Heart left ventricle (tissue), 16 donors: ENCODE results near the gene SCARB1. TPM values are rescaled to one million over a fixed set of nuclear protein-coding genes. Genes with fewer than 3 reads are reported as not detected.

Experiments
- ATAC-seq, 4 donors: fragments of 200-7000 bp; cut with Tn5 transposase; one replicate each; pipeline ENCODE4 v1.9.1; 2020 to 2022; ENCODE audit warnings: moderate library complexity in 4 of 4, mild to moderate bottlenecking in 3 of 4, moderate number of reproducible peaks in 1 of 4
- DNase-seq, 5 donors: peaks; one replicate each; pipeline ENCODE4 v3.0.0-alpha.2; 2020
- H3K27ac ChIP-seq, 12 donors: fragments of 200-600 bp; sonication (generic) in 4 of 12; one replicate each; pipeline versions ENCODE4 v1.5.0 to v1.8.0; 2016 to 2022; ENCODE audit warnings: mild to moderate bottlenecking in 2 of 12
- H3K27me3 ChIP-seq, 9 donors: fragments of 200-600 bp; sonication (generic) in 2 of 9; one replicate each; pipeline versions ENCODE4 v1.5.1 to v1.8.0; 2016 to 2022; ENCODE audit warnings: mild to moderate bottlenecking in 3 of 9
- H3K36me3 ChIP-seq, 9 donors: fragments of 200-600 bp; sonication (generic) in 2 of 9; one replicate each; pipeline versions ENCODE4 v1.5.0 to v1.8.0; 2018 to 2022; ENCODE audit warnings: mild to moderate bottlenecking in 2 of 9
- H3K4me1 ChIP-seq, 12 donors: fragments of 200-600 bp; sonication (generic) in 4 of 12; one replicate each; pipeline versions ENCODE4 v1.5.0 to v1.8.0; 2016 to 2022; ENCODE audit warnings: mild to moderate bottlenecking in 3 of 12
- H3K4me3 ChIP-seq, 12 donors: fragments of 200-600 bp; sonication (generic) in 4 of 12; one replicate each; pipeline versions ENCODE4 v1.5.0 to v1.8.0; 2017 to 2022; ENCODE audit warnings: mild to moderate bottlenecking in 9 of 12, moderate library complexity in 4 of 12
- H3K9me3 ChIP-seq, 12 donors: fragments of 200-600 bp; sonication (generic) in 4 of 12; one replicate each; pipeline versions ENCODE4 v1.5.0 to v1.8.0; 2016 to 2022; ENCODE audit warnings: mild to moderate bottlenecking in 1 of 12
- CTCF ChIP-seq, 12 donors: fragments of 200-600 bp; sonication (generic) in 4 of 12; IDR thresholded peaks; one replicate each; pipeline versions ENCODE4 v1.5.0 to v1.8.0; 2018 to 2022; ENCODE audit warnings: antibody characterized with exemption in 12 of 12, mild to moderate bottlenecking in 5 of 12
- POLR2A ChIP-seq, 2 donors: fragments of 450-650 bp; IDR thresholded peaks; one replicate each; pipeline ENCODE4 v1.6.1; 2017; ENCODE audit warnings: antibody characterized with exemption in 2 of 2, mild to moderate bottlenecking in 2 of 2, moderate library complexity in 2 of 2
- WGBS, 4 donors: extraction: QIAGEN DNeasy Blood & Tissue Kit in 2 of 4; methylation state at CpG; one replicate each; pipeline versions ENCODE4 v1.1.5 to v1.1.7; 2013 to 2018; 5-methylcytosine and 5-hydroxymethylcytosine counted together
- intact Hi-C, 10 donors: fragments of 100-400 bp; cut with DNase I; formaldehyde crosslinking; loops; one replicate each; pipeline versions ENCODE4 v1.11.1 to v1.14.2; 2022
- polyA plus RNA-seq, 2 donors: library from polyadenylated mRNA; stranded (reverse); fragments of 200-250 nt; gene quantifications; one replicate each; pipeline ENCODE4 v1.2.3, GENCODE V29; 2013
- total RNA-seq, 9 donors: library from RNA; depleted of rRNA in 2 of 9; stranded (reverse); fragments of >200 nt in 2 of 9; fragmentation: NEBNext Ultra II Directional in 3 of 9; extraction: Animal tissue kit (Norgen Biotek cat#: 25700) in 3 of 9; gene quantifications; one replicate each; pipeline versions ENCODE4 v1.1.0 to v1.2.4, GENCODE V29; 2016 to 2023
- donor health status: ischemic (EF 13 %, LVEDD 7.1; RV severe dilation, severe dysfunction).
- donor health status: healthy with polysubstance abuse.
- donor health status: DM: no; HTN: yes; CAD: no.
- donor health status: DM: no; HTN: no; CAD: no.
- donor health status: ischemic (EF 25% LVEDD 6.9; RV normal size, moderate dysfunction).
- donor health status: ischemic (EF 25% LVEDD 5.7; RV mildly dilated, moderate dysfunction).
- donor health status: healthy.
- donor health status: DM: yes; HTN: yes; CAD: no.
- donor health status: ischemic (EF 35%, LVEDD 5.7; RV mildly dilated, moderate dysfunction).
- donor health status: nonischemic (EF 11% LVEDD 7.7; RV severe dilation, severe dysfunction).
- donor health status: DM: yes; HTN: yes; CAD: no.
- donor health status: PGD.
- donor health status: ischemic (EF 29% LVEDD 5.4; RV normal size, mild dysfunction).
- donor health status: nonischemic (EF 23%, LVEDD 6.1; RV moderate dilation, normal function).

The SCARB1 gene
- total and polyA plus RNA-seq, 11 donors: 6.9 to 21.7 (median 14.0) TPM

- no peak for DNase-seq
- 51 to 88% (median 81%) methylated on average over 8 of the region's 8 CpGs for WGBS, 4 donors
These were observed 126.6 kb downstream of the SCARB1 start for GRCh38 chr12:124737040-124737419.

GRCh38 chr12:124736115-124737039 lies 127.3 kb downstream of the SCARB1 start:
- peaks cover 0 to 60% (median 14%) of the 10 kb centered on the region in 12 donors for H3K4me1 ChIP-seq

More at GRCh38 chr12:124737040-124737419, 126.6 kb downstream of the SCARB1 start:
- H3K27me3 ChIP-seq: no peaks in the 10 kb centered on the region
- H3K36me3 ChIP-seq: no peaks in the 10 kb centered on the region
- ATAC-seq: peak in 1 of 4 donors; percentile 33
- peaks cover 0 to 56% (median 14%) of the 10 kb centered on the region in 12 donors for H3K4me1 ChIP-seq
- peak overlapping the region in 4 of 12 donors; percentile 3 to 44 (median 18) for H3K4me3 ChIP-seq
- TF ChIP-seq CTCF (IDR thresholded peaks at IDR 0.05) (no peak), POLR2A (IDR thresholded peaks at IDR 0.05) (peak in 1 of 2 donors; percentile 17)
- intact Hi-C loops: no loop called here
- peak overlapping the region in 1 of 12 donors; percentile 71 for H3K27ac ChIP-seq
- H3K9me3 ChIP-seq: peaks cover 0 to 7% (median 0%) of the 10 kb centered on the region in 12 donors

GRCh38 chr12:124734224-124734788 lies 129.4 kb downstream of the SCARB1 start:
- no peaks in the 10 kb centered on the region for H3K36me3 ChIP-seq
- H3K9me3 ChIP-seq: peaks cover 0 to 6% (median 0%) of the 10 kb centered on the region in 12 donors
- peak overlapping the region in 6 of 12 donors; percentile 5 to 89 (median 32) for H3K27ac ChIP-seq
- 86 to 95% (median 90%) methylated on average over 18 to 22 of the region's 22 CpGs for WGBS, 4 donors
- DNase-seq (peak; percentile 46 to 80 (median 57)), ATAC-seq (peak in 3 of 4 donors; percentile 13 to 61 (median 41))
- no peak for TF ChIP-seq CTCF (IDR thresholded peaks at IDR 0.05)
- TF ChIP-seq POLR2A (IDR thresholded peaks at IDR 0.05): no peak
- peaks cover 0 to 56% (median 25%) of the 10 kb centered on the region in 12 donors for H3K4me1 ChIP-seq
- H3K4me3 ChIP-seq: no peak overlapping the region
- intact Hi-C loops: no loop called here
- no peaks in the 10 kb centered on the region for H3K27me3 ChIP-seq

More at GRCh38 chr12:124736115-124737039, 127.3 kb downstream of the SCARB1 start:
- intact Hi-C loops: no loop called here
- Histone ChIP-seq H3K27ac (peak overlapping the region in 5 of 12 donors; percentile 9 to 89 (median 34)), H3K9me3 (peaks cover 0 to 12% (median 0%) of the 10 kb centered on the region in 12 donors), H3K27me3 (no peaks in the 10 kb centered on the region), H3K36me3 (no peaks in the 10 kb centered on the region), H3K4me3 (peak overlapping the region in 7 of 12 donors; percentile 3 to 49 (median 14))
- DNase-seq: no peak
- no peak for TF ChIP-seq CTCF (IDR thresholded peaks at IDR 0.05)
- TF ChIP-seq POLR2A (IDR thresholded peaks at IDR 0.05): no peak
- ATAC-seq: no peak
- 82 to 88% (median 87%) methylated on average over 22 to 27 of the region's 27 CpGs for WGBS, 4 donors

- Histone ChIP-seq H3K27ac (peak overlapping the region in 7 of 12 donors; percentile 10 to 67 (median 35)), H3K4me1 (peaks cover 0 to 56% (median 25%) of the 10 kb centered on the region in 12 donors), H3K9me3 (peaks cover 0 to 6% (median 0%) of the 10 kb centered on the region in 12 donors), H3K36me3 (no peaks in the 10 kb centered on the region), H3K27me3 (no peaks in the 10 kb centered on the region), H3K4me3 (no peak overlapping the region)
- DNase-seq (peak in 2 of 5 donors; percentile 20 to 36), ATAC-seq (no peak)
- TF ChIP-seq POLR2A (IDR thresholded peaks at IDR 0.05): no peak
- TF ChIP-seq CTCF (IDR thresholded peaks at IDR 0.05): no peak
- intact Hi-C loops: no loop called here
- 61 to 77% (median 64%) methylated on average over 6 of the region's 6 CpGs for WGBS, 4 donors
These were observed 130.6 kb downstream of the SCARB1 start for GRCh38 chr12:124733086-124733485.
